HG03159 (cell line): Measurements from ENCODE around the gene PODNL1.
"Not testable (repeated sequence)": the region's sequence is repeated elsewhere in the genome, so short reads cannot be mapped to it uniquely, and the experiment has no call there.

Experiments used
- ATAC-seq: cut with Tn5 transposase; IDR thresholded peaks from one replicate; pipeline ENCODE4 v1.9.1; 2021; ENCODE audit warnings: mild to moderate bottlenecking, moderate library complexity; ENCODE audit not compliant: unreplicated experiment

PODNL1 gene

DNA sequence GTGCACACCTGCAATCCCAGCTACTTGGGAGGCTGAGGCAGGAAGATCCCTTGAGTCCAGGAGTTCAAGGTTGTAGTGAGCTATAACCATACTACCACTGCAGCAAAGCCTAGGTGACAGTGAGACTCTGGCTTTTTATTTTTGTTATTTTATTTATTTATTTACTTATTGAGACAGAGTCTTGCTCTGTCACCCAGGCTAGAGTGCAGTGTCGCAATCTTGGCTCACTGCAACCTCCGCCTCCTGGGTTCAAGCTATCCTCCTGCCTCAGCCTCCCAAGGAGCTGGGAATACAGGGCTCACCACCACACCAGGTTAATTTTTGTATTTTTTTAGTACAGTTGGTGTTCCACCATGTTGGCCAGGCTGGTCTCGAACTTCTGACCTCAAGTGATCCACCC, 35.3 kb upstream of the PODNL1 start:
- ATAC-seq = not testable (repeated sequence)

DNA sequence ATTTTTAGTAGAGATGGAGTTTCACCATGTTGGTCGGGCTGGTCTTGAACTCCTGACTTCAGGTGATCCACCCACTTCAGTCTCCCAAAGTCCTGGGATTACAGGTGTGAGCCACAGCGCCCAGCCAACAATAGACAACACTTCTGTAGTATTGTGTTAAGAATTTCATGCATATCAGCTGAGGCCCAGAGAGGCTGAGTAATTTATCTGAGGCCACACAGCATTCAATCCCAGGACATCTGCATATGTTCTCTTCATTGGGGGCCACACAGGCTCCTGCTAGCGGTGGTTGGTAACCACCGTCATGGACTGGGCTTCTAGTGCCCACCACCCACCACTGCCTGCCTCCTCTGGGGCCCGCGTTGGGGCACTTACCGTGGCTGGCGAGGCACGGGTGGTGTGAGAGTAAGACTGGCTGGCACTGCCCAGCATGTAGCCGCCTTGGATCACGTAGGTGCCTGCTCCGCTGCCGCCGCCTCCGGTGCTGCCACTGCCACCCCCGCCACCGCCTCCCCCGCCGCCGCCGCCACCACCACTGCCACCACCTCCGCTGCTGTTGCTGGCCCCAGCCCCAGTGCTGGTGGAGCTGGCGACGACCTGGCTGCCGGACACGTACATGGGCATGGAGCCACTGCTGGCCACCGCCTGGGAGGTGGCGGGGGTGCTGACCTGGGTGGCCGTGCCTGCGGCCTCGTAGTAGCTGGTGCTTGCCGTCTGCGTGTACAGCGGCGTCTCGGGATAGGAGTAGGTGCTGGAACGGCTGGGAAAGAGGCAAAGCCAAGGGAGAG, 34.3 kb upstream of the PODNL1 start:
- ATAC-seq = no peak

DNA sequence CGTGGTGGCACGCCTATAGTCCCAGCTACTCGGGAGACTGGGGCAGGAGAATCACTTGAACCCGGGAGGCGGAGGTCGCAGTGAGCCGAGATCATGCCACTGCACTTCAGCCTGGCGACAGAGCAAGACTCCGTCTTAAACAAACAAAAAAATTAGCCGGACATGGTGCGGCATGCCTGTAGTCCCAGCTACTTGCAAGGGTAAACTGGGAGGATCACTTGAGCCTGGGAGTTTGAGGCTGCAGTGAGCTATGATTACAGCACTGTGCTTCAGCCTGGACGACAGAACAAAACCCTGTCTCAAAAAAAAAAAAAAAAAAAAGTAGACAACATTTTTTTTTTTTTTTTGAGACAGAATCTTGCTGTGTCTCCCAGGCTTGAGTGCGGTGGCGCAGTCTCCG, 33.7 kb upstream of the PODNL1 start:
- not testable (repeated sequence) for ATAC-seq

DNA sequence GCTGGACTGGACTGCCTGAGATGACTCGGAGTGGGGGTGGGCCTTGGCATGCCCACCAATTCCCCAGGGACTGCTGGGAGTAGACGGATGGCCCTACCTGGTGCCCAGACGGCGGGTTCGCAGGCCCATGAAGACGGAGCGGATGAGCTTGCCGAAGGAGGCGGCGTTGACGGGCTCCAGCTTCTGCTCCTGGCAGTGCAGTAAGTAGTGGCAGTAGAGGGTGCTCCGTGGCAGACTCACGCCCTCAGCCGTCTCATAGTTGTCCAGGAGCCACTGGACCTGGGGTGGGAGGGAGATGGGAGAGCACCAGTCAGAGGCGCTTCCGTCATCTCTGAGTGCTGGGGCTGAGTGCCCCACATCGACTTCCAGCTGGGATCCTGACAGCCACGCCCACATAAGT, 31.7 kb upstream of the PODNL1 start:
- ATAC-seq = no peak

DNA sequence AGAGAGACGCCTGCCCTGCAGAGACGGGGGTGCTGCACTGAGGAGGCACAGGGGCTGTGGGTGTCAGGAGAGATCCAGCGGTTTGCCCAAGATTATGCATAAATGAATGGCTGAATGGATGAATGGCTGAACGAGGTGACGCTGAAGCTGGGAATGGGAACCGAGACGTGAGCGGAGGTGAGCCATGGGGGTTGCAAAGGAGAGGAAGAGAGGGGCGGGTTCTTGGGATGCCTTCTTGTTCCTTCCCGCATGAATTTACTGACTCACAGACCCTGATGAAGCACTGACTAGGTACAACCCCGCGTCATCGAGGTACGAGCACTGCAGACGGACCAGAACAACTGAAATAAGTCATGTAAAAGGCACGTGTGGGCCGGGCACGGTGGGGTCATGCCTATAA, 30.8 kb upstream of the PODNL1 start:
- no peak for ATAC-seq

DNA sequence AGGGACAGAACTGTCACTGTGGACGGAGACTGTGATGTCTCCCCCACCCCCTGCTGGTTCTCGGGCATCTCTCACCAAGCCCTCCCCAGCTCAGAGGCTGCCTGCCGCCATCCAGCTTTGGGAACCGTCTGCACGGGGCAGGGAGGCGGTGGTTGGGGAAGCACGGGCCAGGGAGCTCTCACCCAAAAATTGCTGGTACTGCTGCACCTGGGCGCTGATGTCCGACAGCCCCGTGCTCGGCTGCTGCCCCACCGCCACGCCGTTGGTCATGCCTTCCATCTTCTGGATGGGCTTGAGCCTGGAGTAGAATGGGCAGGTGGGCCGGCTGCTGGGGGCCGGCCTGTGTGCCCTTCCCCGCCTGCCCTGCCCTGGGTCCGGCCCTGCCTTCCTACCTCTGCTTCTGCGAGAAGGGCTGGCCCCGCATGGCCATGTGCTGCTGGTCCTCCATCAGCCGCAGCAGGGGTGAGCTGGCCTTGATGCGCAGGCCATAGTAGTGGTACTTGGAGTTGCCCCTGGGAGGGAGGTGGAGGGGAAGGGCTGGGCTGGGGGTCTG, 30.2 kb upstream of the PODNL1 start:
- ATAC-seq = no peak

DNA sequence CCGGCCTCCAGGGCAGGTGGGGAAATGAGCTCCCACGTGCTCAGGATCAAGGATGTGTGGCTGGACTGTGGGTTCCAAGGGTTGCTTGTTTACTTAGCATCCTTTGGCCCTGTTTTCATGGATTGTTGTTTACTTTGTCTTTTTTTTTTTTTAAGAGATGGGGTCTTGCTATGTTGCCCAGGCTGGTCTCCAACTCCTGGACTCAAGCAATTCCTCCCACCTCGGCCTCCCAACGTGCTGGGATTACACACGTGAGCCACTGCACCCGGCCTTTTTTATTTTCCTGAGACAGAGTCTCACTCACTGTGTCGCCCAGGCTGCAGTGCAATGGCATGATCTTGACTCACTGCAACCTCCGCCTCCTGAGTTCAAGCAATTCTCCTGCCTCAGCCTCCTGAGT, 29.0 kb upstream of the PODNL1 start:
- ATAC-seq = not testable (repeated sequence)

DNA sequence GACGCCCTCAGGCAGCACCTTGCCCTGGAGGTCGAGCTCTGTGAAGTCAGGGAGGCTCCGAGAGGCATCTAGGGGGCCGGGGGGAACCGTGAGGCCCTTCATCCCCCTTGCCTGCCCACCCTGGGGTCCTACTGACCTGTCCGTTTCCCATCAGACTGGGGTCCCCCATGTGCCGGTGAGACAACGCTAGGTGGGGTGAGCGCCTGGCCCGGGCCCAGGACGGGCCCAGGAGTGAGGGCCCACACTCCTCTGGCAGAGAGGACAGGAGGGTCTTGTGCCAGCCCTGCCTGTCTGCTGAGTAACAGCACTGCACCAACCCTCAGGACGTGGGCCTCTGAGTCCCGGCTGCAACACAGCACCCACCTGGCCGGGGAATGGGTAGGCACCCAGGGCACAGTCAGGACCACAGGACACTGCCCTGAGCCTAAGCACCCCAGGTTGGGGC, 28.5 kb upstream of the PODNL1 start:
- ATAC-seq = no peak

DNA sequence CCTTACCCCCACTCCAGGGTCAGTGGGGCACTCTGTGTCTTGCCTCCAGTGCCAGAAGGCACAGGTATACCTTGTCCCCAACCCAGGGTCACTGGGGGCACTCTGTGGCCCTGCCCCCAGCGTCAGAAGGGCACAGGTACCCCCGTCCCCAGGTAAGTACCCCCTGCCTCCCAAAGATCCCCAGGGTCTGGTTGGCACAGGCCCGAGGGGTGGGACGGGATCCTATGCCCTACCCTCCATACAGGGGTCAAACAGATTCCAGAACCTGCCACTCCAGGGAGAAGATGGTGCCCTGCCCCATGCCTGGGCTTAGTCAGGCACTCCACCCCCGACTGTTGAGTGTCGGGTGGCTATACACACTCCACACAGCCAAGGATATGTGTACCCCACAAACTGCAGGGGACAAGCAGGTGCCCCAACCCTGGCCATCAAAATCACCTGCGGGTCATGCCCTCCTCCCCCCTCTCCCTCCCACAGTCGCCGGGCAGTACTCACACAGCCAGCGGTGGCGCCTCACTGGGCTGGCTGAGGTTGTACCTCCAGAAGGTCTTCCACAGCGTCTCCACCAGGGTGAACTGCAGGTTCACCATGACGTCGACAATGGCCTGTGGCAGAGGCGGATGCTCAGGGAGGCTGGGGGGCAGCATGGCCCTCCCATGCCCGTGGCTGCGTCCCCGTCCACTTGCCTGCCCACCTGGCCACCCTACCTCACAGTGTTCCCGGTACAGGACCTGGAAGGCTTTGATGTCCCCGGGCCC, 27.9 kb upstream of the PODNL1 start:
- no peak for ATAC-seq

DNA sequence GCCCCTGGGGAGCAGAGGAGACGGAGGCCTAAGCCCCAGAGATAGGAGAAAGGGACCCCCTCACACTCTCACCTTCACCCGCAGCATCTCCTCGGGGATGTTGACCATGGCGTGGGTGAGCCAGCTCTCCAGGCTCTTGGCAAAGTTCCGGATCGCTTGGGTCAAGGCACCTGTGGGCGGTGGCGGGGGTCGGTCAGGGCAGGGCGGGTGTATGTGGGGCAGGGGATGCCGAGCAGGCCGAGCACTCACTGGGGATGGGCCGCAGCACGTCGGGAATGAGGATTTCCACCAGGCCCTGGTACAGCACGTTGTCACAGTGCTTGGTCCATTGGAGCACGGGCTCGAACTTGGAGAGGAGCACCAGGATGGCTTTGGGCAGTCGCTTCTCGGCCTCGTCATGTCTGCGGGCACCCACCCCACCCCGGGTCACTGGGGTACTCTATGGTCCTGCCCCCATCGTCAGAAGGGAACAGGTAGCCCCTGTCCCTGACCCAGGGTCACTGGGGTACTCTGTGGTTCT, 27.2 kb upstream of the PODNL1 start:
- ATAC-seq = no peak

DNA sequence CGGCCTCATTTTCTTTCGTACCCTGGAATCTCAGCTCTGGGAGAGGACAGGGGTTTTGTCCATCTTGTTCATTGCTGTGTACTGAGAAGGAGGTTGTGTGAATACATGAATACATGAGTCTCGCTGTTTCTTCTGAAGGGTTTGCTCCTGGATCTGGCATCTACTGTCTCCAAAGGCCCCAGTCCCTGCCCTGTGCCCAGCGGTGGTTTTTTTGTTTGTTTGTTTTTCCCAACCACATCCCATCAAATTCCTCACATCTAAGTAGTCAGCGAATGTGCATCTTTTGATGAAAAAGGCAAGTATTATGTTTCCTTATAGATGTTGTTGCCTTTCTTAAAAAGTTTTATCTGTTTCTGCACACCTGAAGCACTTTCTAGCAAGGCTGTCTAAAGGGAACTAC, 26.6 kb upstream of the PODNL1 start:
- ATAC-seq = no peak

DNA sequence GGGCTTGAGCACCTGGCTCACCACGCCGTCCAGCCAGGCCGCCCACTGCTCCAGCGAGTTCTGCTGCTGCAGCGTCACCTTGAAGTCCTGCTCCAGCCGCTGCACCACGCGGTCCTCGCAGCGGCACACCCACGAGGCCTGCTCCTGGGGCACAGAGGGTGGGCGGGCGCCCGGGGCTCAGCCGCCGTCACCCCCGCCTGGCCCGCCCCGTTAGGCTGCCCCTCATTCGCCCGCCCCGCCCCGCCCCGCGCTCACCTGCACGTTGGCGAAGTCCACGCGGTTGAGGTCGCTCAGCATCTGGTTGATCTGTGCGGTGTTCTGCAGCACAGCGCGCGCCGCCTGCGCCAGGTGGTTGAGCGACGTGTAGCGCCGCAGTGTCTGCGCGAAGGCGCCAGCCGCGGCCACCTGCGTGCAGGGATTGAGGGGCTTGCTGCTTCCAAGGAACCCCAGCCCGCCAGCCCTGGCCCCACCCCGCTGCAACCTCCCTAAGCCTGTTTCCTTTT, 25.4 kb upstream of the PODNL1 start:
- ATAC-seq = no peak

DNA sequence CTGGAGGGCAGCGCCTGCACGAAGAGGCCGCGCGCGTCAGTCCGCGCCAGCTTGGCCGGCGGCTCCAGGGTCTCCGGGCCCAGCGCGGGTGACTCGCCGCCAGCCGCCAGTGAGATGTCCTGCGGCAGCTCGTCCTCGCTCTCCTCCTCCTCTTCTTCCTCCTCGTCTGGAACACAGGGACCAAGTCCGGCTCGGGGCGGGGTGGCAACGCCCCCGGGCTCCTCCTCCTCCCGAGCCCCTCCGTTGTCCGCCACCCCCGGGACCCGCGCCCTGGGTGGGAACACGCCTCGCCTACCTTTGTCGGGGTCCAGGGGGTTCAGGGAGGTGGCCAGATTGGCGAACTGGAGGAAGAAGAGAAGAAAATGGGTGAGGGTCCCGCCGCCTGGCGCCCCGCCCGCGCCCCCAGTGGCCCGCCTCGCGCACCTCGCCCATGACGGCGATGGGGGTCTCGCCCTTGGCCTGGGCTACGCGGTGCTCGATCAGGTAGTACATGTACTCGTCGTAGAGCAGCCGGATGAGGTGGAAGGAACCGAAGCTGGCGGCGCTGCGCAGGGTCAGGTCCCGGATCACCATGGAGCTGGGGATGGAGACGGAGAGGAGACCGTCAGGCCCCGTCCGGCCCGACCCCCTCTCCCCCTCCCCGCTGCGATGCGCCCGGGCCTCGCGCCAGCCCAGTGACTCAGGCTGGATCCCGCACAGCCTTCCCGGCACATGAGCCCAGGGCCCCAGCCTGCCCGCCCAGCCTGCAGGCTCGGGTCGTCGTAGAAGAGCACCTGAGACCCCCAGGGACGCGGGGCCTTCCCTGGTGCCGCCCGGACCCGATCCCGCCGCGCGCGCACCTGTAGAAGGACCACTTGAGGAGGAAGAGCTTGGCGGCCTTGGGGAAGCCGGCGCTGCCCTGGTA, 24.7 kb upstream of the PODNL1 start:
- no peak for ATAC-seq

DNA sequence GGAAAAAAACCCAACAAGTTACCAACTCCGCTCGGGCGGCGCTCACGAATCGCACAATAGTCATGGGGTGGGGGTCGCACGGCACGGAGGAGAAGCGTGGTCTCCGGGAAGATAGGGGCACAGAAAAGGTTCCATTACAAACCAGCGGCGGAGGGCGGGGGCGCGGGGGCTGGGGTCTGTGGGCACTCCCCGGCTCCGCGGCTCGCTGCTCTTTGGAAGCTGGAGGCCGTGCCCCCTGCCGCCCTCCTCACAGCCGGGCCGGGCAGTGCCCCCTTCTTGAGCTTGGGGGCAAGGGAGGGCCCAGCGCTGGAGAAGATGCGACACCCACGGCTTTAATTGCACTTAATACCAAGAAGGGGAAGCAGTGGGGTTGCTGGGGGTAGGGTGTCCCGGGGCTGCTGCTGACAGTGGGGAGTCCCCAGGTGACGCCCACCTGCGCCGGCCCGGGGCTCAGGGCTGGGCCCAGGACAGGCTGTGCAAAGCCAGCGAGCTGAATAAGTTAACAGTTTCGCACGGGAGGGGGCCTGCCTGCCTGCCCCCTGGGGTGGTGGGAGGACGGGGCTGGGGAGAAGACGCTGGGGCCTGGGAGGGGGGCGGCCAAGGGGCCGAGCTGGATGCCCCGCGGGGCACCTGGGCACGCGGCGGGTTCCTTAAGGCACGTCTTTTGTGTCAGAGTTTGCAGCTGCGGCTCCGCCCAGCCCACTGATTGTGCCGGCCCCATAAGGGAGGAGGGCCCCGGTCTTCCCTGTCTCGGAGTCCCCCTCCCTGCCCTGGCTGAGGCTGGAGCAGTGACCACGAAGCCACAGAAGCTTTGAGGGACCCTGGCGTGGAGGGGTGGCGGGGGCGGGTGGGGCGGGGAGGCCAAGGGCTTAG, 23.8 kb upstream of the PODNL1 start:
- ATAC-seq = no peak

DNA sequence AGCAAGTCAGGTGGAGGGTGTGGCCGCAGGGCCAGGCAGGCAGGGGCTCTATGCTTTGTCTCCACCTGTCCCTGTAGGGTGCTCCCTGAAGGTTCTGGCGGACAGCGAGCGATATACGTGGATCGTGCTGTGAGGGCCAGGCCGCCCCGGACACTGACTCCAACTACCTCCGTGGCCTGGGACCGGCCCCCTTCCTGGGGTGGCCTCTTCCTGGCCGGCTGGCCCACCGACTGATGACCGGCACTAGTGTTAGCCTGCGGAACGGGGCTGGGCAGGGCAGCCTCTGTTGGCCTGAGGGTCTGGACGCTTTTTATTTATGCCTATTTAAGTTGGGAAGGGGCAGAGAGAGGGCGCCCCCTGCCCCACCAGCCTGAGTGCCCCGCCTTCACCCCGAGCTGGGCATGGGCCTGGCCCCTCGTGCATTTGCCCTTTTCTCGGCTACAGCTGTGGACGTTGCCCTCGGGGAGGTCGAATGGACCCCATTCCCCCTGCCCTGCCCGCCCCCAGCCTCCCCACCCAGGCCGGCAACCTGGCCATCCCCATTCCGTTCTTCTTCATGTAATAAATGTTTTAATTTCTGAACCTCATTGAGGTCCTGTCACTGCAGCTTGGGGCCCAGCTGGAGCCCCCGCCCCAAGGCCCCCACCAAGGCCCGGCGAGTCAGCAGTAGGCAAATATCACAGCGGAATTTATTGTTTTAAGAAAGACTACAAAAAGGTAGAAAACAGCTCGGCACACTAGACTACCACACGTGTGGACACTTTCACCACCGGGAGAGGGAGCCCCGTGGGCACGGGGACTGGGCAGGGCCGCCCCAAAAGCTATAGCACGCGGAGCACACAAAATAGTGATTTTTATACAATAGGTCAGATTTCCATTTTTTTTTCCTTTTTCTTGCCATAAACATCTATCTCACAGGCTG, 22.9 kb upstream of the PODNL1 start:
- no peak for ATAC-seq

DNA sequence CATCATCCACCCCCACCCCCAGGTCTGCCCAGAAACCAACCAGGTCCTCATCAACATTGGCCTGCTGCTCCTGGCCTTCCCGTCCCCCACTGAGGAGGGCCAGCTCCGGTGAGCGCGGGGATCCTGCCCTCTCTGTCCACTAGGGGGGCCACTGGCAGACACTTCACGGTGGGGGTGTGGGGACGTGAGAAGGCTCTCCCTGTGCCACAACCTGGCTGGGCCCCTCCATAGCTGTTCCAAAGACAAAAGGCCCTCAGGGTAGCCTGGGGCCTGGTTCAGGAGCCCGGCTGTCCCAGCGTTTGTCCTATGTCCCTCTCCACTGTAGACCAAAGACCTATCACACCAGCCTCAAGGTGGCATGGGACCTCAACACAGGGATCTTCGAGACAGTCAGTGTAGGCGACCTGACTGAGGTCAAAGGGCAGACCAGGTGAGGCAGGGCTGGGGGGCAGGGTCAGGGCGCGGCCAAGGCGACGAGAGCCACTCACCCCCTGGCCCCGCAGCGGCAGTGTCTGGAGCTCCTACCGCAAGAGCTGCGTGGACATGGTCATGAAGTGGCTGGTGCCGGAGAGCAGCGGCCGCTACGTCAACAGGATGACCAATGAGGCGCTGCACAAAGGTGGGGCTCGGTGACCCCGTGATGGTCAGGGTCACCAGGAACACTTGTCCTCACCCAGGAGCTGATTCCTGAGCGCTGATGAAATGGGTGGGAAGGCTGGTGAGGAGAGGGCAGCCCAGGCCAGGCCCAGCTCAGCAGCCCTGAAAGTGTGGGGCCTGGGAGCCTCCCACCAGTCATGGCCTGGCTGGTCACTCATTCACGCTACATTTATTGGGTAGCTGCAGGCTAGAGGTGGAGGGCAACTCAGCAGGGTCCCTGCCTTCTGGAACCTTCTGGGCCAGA, 22.0 kb upstream of the PODNL1 start:
- no peak for ATAC-seq

DNA sequence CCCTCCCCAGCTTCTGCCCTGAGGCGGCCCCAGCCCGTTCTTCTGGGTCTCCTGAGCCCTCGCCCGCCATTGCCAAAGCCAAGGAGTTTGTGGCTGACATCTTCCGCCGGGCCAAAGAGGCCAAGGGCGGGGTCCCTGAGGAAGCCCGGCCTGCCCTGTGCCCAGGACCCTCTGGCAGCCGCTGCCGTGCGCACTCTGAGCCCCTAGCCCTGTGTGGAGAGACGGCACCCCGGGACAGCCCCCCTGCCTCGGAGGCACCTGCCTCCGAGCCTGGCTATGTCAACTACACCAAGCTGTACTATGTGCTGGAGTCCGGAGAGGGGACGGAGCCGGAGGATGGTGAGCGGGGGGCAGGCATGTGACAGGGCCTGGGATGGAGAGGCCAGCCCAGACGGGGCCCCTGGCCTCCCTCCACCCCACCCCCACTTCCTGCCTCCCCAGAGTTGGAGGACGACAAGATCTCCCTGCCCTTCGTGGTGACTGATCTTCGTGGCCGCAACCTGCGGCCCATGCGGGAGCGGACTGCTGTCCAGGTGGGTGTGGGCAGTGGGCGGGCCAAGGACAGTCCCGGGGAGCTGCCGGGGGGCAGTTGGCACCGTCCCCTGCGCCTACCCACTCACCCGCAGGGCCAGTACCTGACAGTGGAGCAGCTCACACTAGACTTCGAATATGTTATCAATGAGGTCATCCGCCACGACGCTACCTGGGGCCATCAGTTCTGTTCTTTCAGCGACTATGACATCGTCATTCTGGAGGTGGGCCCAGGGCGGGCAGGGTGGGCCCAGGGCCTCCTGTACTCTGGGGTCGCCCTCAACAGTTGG, 21.1 kb upstream of the PODNL1 start:
- no peak for ATAC-seq
